CD14-positive monocyte (primary cell): ENCODE results near the gene HERPUD2. TPM values are rescaled to one million over a fixed set of nuclear protein-coding genes. Genes with fewer than 3 reads are reported as not detected.

Experiments
- DNase-seq, 3 donors: peaks; one replicate each; pipeline ENCODE4 v3.0.0-alpha.2; 2011 to 2022
- H2AFZ ChIP-seq: 2 replicates; pipeline ENCODE4 v1.6.0; 2012; ENCODE audit warnings: mild to moderate bottlenecking, low read depth, low read length, inconsistent platforms; ENCODE audit not compliant: insufficient read depth, poor library complexity, severe bottlenecking
- H3K27ac ChIP-seq, 2 donors: 1 replicate in 1 of 2; 2 replicates in 1 of 2; pipeline ENCODE4 v1.5.1; 2012 to 2013; ENCODE audit warnings: low read length in 2 of 2, control low read depth in 1 of 2, inconsistent platforms in 1 of 2, low read depth in 1 of 2, mild to moderate bottlenecking in 1 of 2
- H3K27me3 ChIP-seq, 2 donors: one replicate each; pipeline versions ENCODE4 v1.6.0 to v1.6.1; 2011 to 2013; ENCODE audit warnings: low read length in 2 of 2; ENCODE audit not compliant: control insufficient read depth in 2 of 2, insufficient read depth in 2 of 2
- H3K36me3 ChIP-seq, 2 donors: replicated peaks in 1 of 2; 1 replicate in 1 of 2; 2 replicates in 1 of 2; pipeline versions ENCODE4 v1.5.1 to v1.6.1; 2012 to 2013; ENCODE audit warnings: low read length in 2 of 2, control low read depth in 1 of 2, inconsistent platforms in 1 of 2, mild to moderate bottlenecking in 1 of 2; ENCODE audit not compliant: insufficient read depth in 2 of 2, control insufficient read depth in 1 of 2
- H3K4me1 ChIP-seq, 2 donors: 1 replicate in 1 of 2; 2 replicates in 1 of 2; pipeline versions ENCODE4 v1.5.1 to v1.6.1; 2012 to 2013; ENCODE audit warnings: low read length in 2 of 2, control low read depth in 1 of 2, inconsistent platforms in 1 of 2, mild to moderate bottlenecking in 1 of 2, moderate library complexity in 1 of 2; ENCODE audit not compliant: insufficient read depth in 2 of 2, control insufficient read depth in 1 of 2
- H3K4me2 ChIP-seq: replicated peaks from 2 replicates; pipeline ENCODE3; 2012; ENCODE audit warnings: low read length, moderate library complexity, mild to moderate bottlenecking; ENCODE audit not compliant: poor library complexity, severe bottlenecking; ENCODE audit errors: extremely low read depth
- H3K4me3 ChIP-seq, 3 experiments: fragments of 200-600 bp in 1 of 3; sonication (generic) in 1 of 3; replicated peaks in 1 of 3; 1 replicate in 2 of 3; 2 replicates in 1 of 3; pipeline ENCODE4 v1.5.1; 2011 to 2013; ENCODE audit warnings: low read length in 3 of 3, mild to moderate bottlenecking in 3 of 3, control low read depth in 2 of 3, low read depth in 2 of 3, inconsistent platforms in 1 of 3, moderate library complexity in 1 of 3
- H3K79me2 ChIP-seq: 2 replicates; pipeline ENCODE4 v1.6.0; 2012; ENCODE audit warnings: mild to moderate bottlenecking, control low read depth, inconsistent platforms, low read length, moderate library complexity; ENCODE audit not compliant: insufficient read depth
- H3K9ac ChIP-seq: 2 replicates; pipeline ENCODE4 v1.6.0; 2017; ENCODE audit warnings: low read length, mild to moderate bottlenecking; ENCODE audit not compliant: insufficient read depth, poor library complexity, severe bottlenecking
- H3K9me3 ChIP-seq, 2 donors: replicated peaks in 1 of 2; 1 replicate in 1 of 2; 2 replicates in 1 of 2; pipeline versions ENCODE4 v1.5.1 to v1.6.1; 2012 to 2013; ENCODE audit warnings: low read length in 2 of 2, control low read depth in 1 of 2; ENCODE audit not compliant: control insufficient read depth in 1 of 2, insufficient read depth in 1 of 2
- H4K20me1 ChIP-seq: 2 replicates; pipeline ENCODE4 v1.6.0; 2012; ENCODE audit warnings: mild to moderate bottlenecking, low read length, control low read depth, moderate library complexity; ENCODE audit not compliant: insufficient read depth
- H3K27ac Mint-ChIP-seq, 7 donors: one replicate each; pipeline ENCODE4 v1.8.0; 2020; ENCODE audit warnings: mild to moderate bottlenecking in 7 of 7, mixed read lengths in 7 of 7, moderate library complexity in 6 of 7, inconsistent platforms in 2 of 7
- H3K27me3 Mint-ChIP-seq, 3 donors: one replicate each; pipeline ENCODE4 v1.8.0; 2021 to 2022; ENCODE audit warnings: low read depth in 3 of 3, mild to moderate bottlenecking in 3 of 3, mixed read lengths in 3 of 3, moderate library complexity in 3 of 3, inconsistent platforms in 1 of 3
- H3K36me3 Mint-ChIP-seq, 2 donors: one replicate each; pipeline ENCODE4 v1.8.0; 2020; ENCODE audit warnings: mixed read lengths in 2 of 2, inconsistent platforms in 1 of 2, mild to moderate bottlenecking in 1 of 2
- H3K4me1 Mint-ChIP-seq: one replicate; pipeline ENCODE4 v1.8.0; 2020; ENCODE audit warnings: mild to moderate bottlenecking, mixed read lengths
- H3K4me3 Mint-ChIP-seq, 2 donors: one replicate each; pipeline ENCODE4 v1.8.0; 2020; ENCODE audit warnings: mild to moderate bottlenecking in 2 of 2, mixed read lengths in 2 of 2, moderate library complexity in 1 of 2
- H3K9me3 Mint-ChIP-seq, 7 donors: one replicate each; pipeline ENCODE4 v1.8.0; 2020 to 2022; ENCODE audit warnings: mixed read lengths in 7 of 7, mild to moderate bottlenecking in 6 of 7, moderate library complexity in 6 of 7, inconsistent platforms in 2 of 7
- WGBS: methylation state at CpG from one replicate; pipeline ENCODE4 v1.1.5; 2013; ENCODE audit warnings: missing lambda C conversion rate; ENCODE audit not compliant: insufficient coverage; 5-methylcytosine and 5-hydroxymethylcytosine counted together
- intact Hi-C, 2 donors: fragments of 100-400 bp; cut with micrococcal nuclease; formaldehyde crosslinking; loops; one replicate each; pipeline versions ENCODE4 v1.15.0 to v1.15.1; 2023
- polyA plus RNA-seq, 3 donors: library from polyadenylated mRNA; depleted of rRNA in 1 of 3; unstranded in 2 of 3; stranded (reverse) in 1 of 3; fragments of 300-500 nt in 2 of 3; fragments of >200 nt in 1 of 3; fragmentation: Illumina TruSeq in 2 of 3; gene quantifications; 1 replicate in 2 of 3; 2 replicates in 1 of 3; pipeline ENCODE4 v1.2.3, GENCODE V29; 2012 to 2021
- TF ChIP-seq, protein P1 (sequence below): fragments of 200-600 bp; IDR thresholded peaks from one replicate; pipeline ENCODE4 v1.8.0; 2022; ENCODE audit warnings: antibody characterized with exemption, mild to moderate bottlenecking

The HERPUD2 gene
- polyA plus RNA-seq, 3 donors, result 36.1 to 40.9 (median 36.4) TPM

GRCh38 chr7:35736725-35737124 lies 41.8 kb upstream of the HERPUD2 start:
- Mint-ChIP-seq H3K4me3 (no peak overlapping the region), H3K36me3 (no peaks in the 10 kb centered on the region), H3K27me3 (peaks cover 0 to 3% (median 1%) of the 10 kb centered on the region in 3 donors), H3K27ac (no peak overlapping the region), H3K4me1 (no peaks in the 10 kb centered on the region), H3K9me3 (peaks cover 0 to 4% (median 0%) of the 10 kb centered on the region in 7 donors)
- TF ChIP-seq, protein P1, sequence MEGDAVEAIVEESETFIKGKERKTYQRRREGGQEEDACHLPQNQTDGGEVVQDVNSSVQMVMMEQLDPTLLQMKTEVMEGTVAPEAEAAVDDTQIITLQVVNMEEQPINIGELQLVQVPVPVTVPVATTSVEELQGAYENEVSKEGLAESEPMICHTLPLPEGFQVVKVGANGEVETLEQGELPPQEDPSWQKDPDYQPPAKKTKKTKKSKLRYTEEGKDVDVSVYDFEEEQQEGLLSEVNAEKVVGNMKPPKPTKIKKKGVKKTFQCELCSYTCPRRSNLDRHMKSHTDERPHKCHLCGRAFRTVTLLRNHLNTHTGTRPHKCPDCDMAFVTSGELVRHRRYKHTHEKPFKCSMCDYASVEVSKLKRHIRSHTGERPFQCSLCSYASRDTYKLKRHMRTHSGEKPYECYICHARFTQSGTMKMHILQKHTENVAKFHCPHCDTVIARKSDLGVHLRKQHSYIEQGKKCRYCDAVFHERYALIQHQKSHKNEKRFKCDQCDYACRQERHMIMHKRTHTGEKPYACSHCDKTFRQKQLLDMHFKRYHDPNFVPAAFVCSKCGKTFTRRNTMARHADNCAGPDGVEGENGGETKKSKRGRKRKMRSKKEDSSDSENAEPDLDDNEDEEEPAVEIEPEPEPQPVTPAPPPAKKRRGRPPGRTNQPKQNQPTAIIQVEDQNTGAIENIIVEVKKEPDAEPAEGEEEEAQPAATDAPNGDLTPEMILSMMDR, result no peak
- H3K36me3 ChIP-seq, result no peaks in the 10 kb centered on the region
- DNase-seq, result no peak
- no CpG with 5 or more reads among the region's 1 CpG for WGBS
- H3K27ac ChIP-seq, result no peak overlapping the region
- H3K4me2 ChIP-seq, result no peak overlapping the region
- no peak overlapping the region for H3K9ac ChIP-seq
- intact Hi-C loops, result no loop called here
- H2AFZ ChIP-seq, result no peak overlapping the region
- no peaks in the 10 kb centered on the region for H3K79me2 ChIP-seq
- H3K9me3 ChIP-seq, result no peaks in the 10 kb centered on the region
- H3K4me3 ChIP-seq, result no peak overlapping the region
- H3K4me1 ChIP-seq, result no peaks in the 10 kb centered on the region
- no peaks in the 10 kb centered on the region for H3K27me3 ChIP-seq
- H4K20me1 ChIP-seq, result no peaks in the 10 kb centered on the region

- TF ChIP-seq, protein P1, result no peak
- Mint-ChIP-seq H3K4me1 (peaks cover 3% of the 10 kb centered on the region), H3K4me3 (no peak overlapping the region), H3K27ac (no peak overlapping the region), H3K27me3 (peaks cover 0 to 3% (median 1%) of the 10 kb centered on the region in 3 donors), H3K36me3 (no peaks in the 10 kb centered on the region), H3K9me3 (no peaks in the 10 kb centered on the region)
- DNase-seq, result no peak
- no peak overlapping the region for H2AFZ ChIP-seq
- H4K20me1 ChIP-seq, result no peaks in the 10 kb centered on the region
- peaks cover 2 to 3% of the 10 kb centered on the region in 2 donors for H3K4me1 ChIP-seq
- no peaks in the 10 kb centered on the region for H3K79me2 ChIP-seq
- WGBS, result no CpG with 5 or more reads among the region's 3 CpGs
- intact Hi-C loops, result no loop called here
- H3K27me3 ChIP-seq, result no peaks in the 10 kb centered on the region
- no peak overlapping the region for H3K27ac ChIP-seq
- no peaks in the 10 kb centered on the region for H3K9me3 ChIP-seq
- H3K4me3 ChIP-seq, result no peak overlapping the region
- no peak overlapping the region for H3K9ac ChIP-seq
- no peak overlapping the region for H3K4me2 ChIP-seq
- no peaks in the 10 kb centered on the region for H3K36me3 ChIP-seq
Measured at GRCh38 chr7:35735396-35735795, 40.5 kb upstream of the HERPUD2 start.
